ENCODE data around the gene EGF.

GRCh38 chr4:110010797-110011196 lies 98.1 kb downstream of the EGF start:
- TF ChIP-seq SUZ12 (IDR thresholded peaks at IDR 0.05; ENCODE audit: extremely low read depth, insufficient read depth, insufficient read length) (no peak), ZNF274 (IDR thresholded peaks at IDR 0.05; ENCODE audit: low read depth, low read length) (no peak), YY1 (IDR thresholded peaks at IDR 0.05; ENCODE audit: insufficient read depth, insufficient read length) (no peak)
